DMS53 (cell line): ENCODE data around the gene ADAM12.
A peak's percentile ranks its signal among the peaks of the same experiment; 100 is the strongest.

Experiments
- DNase-seq: peaks from one replicate; lab custom pipeline; 2025; lab: John Stamatoyannopoulos, UW

The ADAM12 gene

DNA sequence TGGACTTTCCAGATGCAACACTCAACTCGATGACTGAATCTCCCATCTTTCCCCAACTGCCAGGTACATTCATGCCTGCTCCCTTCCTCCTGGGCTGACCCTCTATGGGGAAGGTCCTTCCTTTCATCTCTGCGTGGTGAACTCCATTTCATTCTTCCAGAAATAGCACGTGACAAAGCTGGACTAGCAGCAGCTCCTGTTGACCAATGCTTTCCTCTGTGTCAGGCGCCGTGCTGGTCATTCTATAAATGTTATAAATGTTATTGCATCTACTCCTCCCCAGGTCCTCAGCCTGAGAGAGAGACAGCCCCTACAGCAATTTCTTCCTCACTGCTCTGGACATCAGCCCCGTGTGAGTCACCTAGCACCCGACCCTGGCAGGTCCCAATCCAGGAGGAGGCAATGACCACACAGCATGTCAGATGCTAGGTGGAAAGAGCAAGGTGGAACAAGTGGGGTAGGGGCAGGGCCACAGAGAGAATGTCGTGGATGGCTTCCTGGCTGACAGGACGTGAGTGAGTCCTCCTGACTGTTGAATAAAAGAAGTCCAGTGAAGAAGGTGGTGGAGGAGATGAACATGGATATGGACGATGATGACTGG is 178.1 kb downstream of the ADAM12 start:
- DNase-seq: no peak

DNA sequence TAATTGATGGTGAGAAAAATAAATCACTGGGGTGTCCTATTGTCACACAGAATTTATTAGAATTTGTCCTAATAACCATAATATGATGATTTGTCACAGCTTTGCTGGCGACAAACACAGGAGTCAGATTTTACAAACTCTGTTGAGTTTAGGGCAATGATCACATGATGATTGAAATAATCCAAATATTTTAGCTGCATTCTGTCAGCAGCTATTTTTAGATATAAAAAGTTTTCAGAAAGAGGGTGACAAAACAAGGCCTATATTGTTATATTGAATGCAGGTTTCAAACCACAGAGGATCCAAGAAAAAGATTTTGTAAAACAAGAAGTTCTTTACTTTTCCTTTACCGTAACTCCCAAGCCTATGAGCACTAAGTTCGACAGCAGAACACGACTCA is 178.8 kb downstream of the ADAM12 start:
- no peak for DNase-seq

GRCh38 chr10:126208726-126209302 is 179.5 kb downstream of the ADAM12 start:
- no peak for DNase-seq

- DNase-seq: no peak
These were observed 180.4 kb downstream of the ADAM12 start for GRCh38 chr10:126207851-126208250.

DNA sequence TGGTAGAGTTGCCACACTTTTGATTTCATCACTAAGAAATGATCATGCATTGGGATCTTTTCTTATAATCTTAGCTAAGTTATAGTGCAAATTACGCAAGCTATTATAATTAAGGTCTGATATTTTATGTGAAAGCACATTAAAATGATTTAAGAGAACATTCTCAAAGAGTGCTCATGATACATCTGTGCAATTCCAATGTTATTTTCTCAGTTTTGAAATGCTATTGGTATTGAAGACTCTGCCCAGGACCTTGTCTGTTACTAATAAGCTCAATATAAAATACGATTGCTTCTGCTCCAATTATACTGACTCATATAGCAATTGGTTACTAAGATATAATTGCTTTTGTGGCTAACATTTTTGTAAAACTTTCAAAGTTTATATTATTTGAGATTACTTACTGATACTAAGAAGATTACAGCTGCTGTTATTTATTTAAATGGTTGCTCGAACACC is 180.9 kb downstream of the ADAM12 start:
- no peak for DNase-seq

- no peak for DNase-seq
These were observed 182.6 kb downstream of the ADAM12 start for GRCh38 chr10:126205486-126206205.

DNA sequence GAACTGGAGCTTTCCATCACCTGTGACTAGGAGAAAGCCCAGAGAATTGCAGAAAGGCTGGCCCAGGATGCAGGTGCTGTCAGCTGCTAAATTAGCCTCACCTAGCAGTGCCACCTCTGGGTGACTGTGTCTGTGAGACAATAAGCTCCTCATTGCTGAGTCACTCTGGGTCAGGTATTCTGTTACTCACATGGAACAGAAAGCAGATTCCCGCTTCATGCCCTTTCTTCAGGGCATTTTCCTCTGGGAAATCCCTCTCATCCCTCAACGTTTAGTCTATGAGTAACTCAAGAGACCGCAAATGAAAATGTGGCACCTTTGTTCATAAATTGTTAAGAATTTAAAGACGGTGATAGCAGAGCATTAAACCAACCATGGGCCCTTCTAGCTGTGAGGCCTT is 184.0 kb downstream of the ADAM12 start:
- DNase-seq: peak; percentile 90

- DNase-seq: peak; percentile 44
These were observed 184.5 kb downstream of the ADAM12 start for GRCh38 chr10:126203746-126204145.

- DNase-seq: no peak
These were observed 186.7 kb downstream of the ADAM12 start for GRCh38 chr10:126201603-126202002.

- peak; percentile 50 for DNase-seq
These were observed 188.9 kb downstream of the ADAM12 start for GRCh38 chr10:126199221-126199998.

GRCh38 chr10:126198681-126199080 is 189.6 kb downstream of the ADAM12 start:
- no peak for DNase-seq

DNA sequence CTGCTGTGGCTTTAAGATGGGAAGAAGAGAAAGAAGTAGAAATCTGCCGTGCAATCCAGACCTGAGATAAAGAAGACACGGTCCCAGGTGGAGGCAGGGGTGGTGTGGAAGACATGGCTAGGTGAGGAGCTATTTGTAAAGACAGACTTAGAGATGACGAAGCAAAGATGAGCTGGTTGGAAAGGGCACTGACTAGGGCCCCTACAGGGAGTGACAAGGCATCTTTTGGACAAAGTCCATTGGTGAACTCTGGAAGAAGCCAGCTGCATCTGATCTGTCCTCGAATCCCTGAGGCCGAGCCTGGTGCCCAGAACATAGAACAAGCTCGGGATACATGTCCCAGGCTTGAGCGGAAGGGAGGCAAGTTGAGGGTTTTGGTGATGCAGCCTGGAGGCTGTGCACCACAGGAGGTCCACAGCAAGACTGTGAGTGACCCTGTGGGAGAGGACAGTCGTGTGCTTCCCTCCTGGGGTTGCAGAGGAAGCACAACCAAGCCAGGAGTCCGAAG is 191.2 kb downstream of the ADAM12 start:
- DNase-seq: no peak

GRCh38 chr10:126196281-126196680 is 192.0 kb downstream of the ADAM12 start:
- DNase-seq: no peak

DNA sequence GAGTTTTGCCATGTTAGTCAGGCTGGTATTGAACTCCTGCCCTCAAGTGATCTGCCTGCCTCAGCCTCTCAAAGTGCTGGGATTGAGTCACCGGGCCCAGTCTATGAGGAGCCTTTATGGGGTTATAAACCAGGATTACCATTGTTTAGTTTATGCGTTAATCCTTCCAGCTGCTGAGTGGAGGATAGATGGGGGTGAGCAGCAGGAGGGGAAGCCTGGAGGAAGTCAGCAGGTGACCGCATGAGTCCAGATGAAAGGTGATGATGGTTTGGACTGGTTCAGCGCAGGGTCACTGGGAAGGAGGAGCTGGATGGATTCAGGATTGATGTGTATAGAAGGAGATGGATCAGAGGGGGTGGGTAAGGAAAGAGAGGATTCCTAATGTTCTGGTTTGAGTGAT is 197.1 kb downstream of the ADAM12 start:
- no peak for DNase-seq

DNA sequence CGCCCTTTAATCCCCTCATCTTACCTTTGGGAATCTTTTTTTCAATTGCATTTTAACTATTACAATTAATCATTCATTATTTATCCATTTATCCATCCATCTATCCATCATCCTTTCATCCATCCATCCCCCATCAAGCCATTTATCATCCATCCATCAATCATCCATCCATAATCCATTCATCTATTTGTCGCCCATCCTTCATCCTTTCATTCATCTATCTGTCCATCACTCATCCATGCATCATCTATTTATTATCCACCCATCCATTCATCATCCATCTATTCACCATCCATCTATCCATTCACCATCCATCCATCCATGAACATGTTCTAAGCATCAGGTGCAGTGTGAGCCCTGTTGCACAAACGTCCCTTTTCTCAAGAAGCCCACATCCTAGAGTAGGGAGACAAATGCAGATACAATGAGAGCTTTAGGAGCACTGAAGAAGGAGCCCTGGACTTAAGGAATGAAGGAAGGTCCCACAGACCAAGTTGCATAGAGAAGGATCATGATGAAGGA is 199.5 kb downstream of the ADAM12 start:
- DNase-seq: no peak

- no peak for DNase-seq
These were observed 200.9 kb downstream of the ADAM12 start for GRCh38 chr10:126187399-126187798.

GRCh38 chr10:126186766-126187165 is 201.5 kb downstream of the ADAM12 start:
- peak; percentile 61 for DNase-seq

GRCh38 chr10:126185676-126186447 is 202.4 kb downstream of the ADAM12 start:
- no peak for DNase-seq

- DNase-seq: no peak
These were observed 206.7 kb downstream of the ADAM12 start for GRCh38 chr10:126181626-126182025.

GRCh38 chr10:126179637-126180036 is 208.6 kb downstream of the ADAM12 start:
- DNase-seq: no peak

DNA sequence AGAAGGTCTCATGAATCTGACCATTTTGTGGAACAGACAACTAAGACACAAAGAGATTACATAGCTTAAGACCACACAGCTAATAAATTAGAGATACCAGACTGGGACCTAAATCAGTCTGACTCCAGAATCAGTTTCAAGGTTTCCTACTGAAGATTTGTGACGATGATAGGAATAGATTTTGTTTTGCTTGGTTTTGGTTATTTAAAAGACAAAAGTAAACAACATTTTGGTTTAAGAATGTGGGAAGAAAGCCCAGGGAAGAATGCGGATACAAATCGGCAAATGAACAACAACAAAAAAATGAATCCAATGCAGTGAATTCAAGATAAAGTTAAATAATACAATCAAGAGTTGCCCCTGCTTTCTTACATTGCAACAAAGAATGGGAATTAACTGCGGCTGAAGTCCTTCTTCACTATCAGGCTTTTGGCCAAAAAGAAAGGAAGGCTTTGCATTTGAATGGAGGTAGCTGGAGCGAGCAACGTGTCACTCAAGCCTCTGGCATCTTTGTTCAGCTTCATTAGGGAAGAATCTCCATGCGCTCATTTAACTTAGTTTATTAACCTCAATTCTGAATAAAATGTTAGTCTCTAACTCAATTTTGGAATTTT is 210.8 kb downstream of the ADAM12 start:
- no peak for DNase-seq
